ENCODE data around the gene HMCN2. TPM values are rescaled to one million over a fixed set of nuclear protein-coding genes. Genes with fewer than 3 reads are reported as not detected.

HMCN2 gene
- total RNA-seq, 4 donors from 2014 or later, result 0.68 to 9.2 (median 4.7) TPM

DNA sequence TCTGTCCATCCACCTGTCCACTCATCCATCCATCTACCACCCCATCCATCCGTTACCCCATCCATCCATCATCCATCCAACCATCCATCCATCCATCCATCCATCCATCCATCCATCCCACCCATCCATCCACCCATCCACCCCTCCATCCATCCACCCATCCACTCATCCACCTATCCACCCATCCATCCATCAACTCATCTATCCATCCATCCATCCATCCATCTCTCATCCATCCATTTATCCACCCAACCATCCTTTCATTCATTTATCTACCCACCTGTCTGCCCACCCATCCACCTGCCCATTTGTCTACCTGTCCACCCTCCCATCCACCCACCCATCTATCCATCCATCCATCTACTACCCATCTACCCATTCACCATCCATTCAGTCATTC is 95.1 kb downstream of the HMCN2 start:
- TF ChIP-seq, protein P1, sequence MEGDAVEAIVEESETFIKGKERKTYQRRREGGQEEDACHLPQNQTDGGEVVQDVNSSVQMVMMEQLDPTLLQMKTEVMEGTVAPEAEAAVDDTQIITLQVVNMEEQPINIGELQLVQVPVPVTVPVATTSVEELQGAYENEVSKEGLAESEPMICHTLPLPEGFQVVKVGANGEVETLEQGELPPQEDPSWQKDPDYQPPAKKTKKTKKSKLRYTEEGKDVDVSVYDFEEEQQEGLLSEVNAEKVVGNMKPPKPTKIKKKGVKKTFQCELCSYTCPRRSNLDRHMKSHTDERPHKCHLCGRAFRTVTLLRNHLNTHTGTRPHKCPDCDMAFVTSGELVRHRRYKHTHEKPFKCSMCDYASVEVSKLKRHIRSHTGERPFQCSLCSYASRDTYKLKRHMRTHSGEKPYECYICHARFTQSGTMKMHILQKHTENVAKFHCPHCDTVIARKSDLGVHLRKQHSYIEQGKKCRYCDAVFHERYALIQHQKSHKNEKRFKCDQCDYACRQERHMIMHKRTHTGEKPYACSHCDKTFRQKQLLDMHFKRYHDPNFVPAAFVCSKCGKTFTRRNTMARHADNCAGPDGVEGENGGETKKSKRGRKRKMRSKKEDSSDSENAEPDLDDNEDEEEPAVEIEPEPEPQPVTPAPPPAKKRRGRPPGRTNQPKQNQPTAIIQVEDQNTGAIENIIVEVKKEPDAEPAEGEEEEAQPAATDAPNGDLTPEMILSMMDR (IDR thresholded peaks at IDR 0.05; ENCODE audit: low read depth), result no peak

GRCh38 chr9:130361873-130362362 is 96.4 kb downstream of the HMCN2 start:
- TF ChIP-seq, protein P1 (IDR thresholded peaks at IDR 0.05; ENCODE audit: low read depth), result no peak

GRCh38 chr9:130362691-130363090 is 97.1 kb downstream of the HMCN2 start:
- TF ChIP-seq, protein P1 (IDR thresholded peaks at IDR 0.05; ENCODE audit: low read depth), result no peak

DNA sequence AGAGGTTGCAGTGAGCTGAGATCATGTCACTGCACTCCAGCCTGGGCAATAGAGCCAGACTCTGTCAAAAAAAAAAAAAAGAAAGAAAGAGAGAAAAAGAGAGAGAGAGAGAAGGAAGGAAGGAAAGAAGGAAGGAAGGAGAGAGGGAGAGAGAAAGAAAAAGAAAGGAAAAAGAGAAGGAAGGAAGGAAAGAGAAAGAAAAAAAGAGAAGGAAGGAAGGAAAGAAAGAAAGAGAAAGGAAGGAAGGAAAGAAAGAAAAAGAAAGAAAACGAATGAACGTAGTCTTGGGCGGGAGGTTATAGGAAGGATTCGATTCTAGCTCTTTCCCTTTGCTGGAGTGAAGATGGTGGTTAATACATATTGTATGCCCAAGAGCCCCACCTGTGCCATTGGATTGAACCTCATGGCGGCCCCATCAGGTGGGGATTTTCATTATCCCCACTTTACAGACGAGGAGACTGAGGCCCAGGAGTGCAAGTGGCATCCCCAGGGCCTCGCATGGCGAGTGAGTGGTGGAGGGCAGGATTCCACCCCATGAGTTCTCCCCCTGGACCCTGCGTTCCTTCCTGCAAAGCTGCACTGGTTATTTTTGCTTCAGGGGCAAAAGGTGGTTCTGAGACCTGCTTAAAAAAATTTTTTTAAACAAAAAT is 98.3 kb downstream of the HMCN2 start:
- TF ChIP-seq, protein P1 (IDR thresholded peaks at IDR 0.05; ENCODE audit: low read depth), result no peak

DNA sequence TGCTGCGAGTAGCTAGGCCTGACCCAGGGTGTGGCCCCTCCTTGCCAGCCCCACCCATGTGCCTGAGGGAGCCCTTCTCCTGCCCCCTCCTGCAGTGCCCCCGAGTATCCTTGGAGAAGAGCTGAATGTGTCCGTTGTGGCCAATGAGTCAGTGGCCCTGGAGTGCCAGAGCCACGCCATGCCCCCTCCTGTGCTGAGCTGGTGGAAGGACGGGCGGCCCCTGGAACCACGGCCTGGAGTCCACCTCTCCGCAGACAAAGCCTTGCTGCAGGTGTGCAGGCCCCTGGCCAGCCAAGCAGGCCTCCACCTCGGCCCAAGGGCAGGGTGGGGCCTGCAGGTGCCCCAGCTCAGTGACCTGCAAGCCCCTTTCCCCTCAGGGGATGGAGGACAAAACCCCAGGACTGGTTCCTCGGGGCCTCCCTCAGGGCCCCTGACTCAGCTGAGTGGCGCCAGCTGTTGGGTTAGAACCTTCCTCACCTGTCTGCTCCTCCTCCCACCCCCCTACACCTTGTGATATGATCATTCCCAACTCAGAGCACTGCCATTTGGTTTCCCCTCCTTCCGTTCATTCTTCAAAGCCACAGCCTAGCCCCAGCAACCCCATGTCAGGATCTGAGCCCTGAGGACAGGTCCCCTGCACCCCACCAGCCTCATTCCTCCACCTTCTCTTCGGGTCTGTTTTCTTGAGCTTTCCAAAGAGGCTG is 99.2 kb downstream of the HMCN2 start:
- TF ChIP-seq, protein P1 (IDR thresholded peaks at IDR 0.05; ENCODE audit: low read depth), result no peak

- TF ChIP-seq, protein P1 (IDR thresholded peaks at IDR 0.05; ENCODE audit: low read depth), result no peak
These were observed 99.8 kb downstream of the HMCN2 start for GRCh38 chr9:130365323-130365721.

DNA sequence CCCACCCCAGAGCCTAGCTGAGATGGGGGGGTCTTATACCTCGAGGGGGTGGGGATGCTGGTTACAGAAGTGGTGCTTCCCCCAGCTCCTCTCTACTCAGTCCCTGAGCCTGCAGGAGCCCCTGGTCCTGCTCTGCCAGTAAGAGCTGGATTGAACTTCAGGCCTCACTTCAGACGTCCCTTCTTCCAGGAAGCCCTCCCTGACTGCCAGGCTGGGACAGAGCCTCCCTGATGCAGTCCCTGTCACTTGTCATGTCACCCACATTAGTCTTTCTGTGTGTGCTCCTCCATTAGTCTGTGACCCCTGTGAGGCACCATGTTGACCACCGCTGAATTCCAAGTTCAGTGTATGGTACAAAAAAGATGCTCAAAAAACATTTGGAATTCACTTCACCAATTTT is 100.5 kb downstream of the HMCN2 start:
- TF ChIP-seq, protein P1 (IDR thresholded peaks at IDR 0.05; ENCODE audit: low read depth), result no peak
